HFFc6 (cell line): ENCODE measurements around the gene ENDOV. TPM values are rescaled to one million over a fixed set of nuclear protein-coding genes. Genes with fewer than 3 reads are reported as not detected.

Experiments
- DNase-seq: peaks from one replicate; pipeline ENCODE4 v3.0.0-alpha.2; 2018
- H3K27ac Mint-ChIP-seq: 2 replicates; pipeline ENCODE4 v1.8.0; 2020; ENCODE audit warnings: mild to moderate bottlenecking, mixed read lengths
- H3K27me3 Mint-ChIP-seq: 2 replicates; pipeline ENCODE4 v1.8.0; 2021; ENCODE audit warnings: mild to moderate bottlenecking, moderate library complexity, mixed read lengths; ENCODE audit not compliant: insufficient read depth
- H3K36me3 Mint-ChIP-seq: 2 replicates; pipeline ENCODE4 v1.8.0; 2021; ENCODE audit warnings: low read depth, mixed read lengths
- H3K4me1 Mint-ChIP-seq: 2 replicates; pipeline ENCODE4 v1.8.0; 2020; ENCODE audit warnings: low read depth, mixed read lengths
- H3K4me3 Mint-ChIP-seq: 2 replicates; pipeline ENCODE4 v1.8.0; 2020; ENCODE audit warnings: mild to moderate bottlenecking, moderate library complexity, mixed read lengths
- H3K9me3 Mint-ChIP-seq: 2 replicates; pipeline ENCODE4 v1.8.0; 2020; ENCODE audit warnings: mild to moderate bottlenecking, mixed read lengths
- total RNA-seq, 6 experiments: library from RNA; stranded (reverse); fragmentation: NEBNext Ultra II Directional; extraction: Animal tissue kit (Norgen Biotek cat#: 25700); gene quantifications; 2 replicates in 1 of 6; 3 replicates in 5 of 6; pipeline ENCODE4 v1.2.3, GENCODE V29; 2021
- TF ChIP-seq, protein P1 (sequence below): fragments of 200-600 bp; sonication (generic); IDR thresholded peaks from 2 replicates; pipeline ENCODE4 v1.5.0; 2021; ENCODE audit warnings: antibody characterized with exemption, mild to moderate bottlenecking

ENDOV gene
- total RNA-seq, 6 experiments from 2014 or later: 11.7 to 17.3 (median 13.7) TPM

DNA sequence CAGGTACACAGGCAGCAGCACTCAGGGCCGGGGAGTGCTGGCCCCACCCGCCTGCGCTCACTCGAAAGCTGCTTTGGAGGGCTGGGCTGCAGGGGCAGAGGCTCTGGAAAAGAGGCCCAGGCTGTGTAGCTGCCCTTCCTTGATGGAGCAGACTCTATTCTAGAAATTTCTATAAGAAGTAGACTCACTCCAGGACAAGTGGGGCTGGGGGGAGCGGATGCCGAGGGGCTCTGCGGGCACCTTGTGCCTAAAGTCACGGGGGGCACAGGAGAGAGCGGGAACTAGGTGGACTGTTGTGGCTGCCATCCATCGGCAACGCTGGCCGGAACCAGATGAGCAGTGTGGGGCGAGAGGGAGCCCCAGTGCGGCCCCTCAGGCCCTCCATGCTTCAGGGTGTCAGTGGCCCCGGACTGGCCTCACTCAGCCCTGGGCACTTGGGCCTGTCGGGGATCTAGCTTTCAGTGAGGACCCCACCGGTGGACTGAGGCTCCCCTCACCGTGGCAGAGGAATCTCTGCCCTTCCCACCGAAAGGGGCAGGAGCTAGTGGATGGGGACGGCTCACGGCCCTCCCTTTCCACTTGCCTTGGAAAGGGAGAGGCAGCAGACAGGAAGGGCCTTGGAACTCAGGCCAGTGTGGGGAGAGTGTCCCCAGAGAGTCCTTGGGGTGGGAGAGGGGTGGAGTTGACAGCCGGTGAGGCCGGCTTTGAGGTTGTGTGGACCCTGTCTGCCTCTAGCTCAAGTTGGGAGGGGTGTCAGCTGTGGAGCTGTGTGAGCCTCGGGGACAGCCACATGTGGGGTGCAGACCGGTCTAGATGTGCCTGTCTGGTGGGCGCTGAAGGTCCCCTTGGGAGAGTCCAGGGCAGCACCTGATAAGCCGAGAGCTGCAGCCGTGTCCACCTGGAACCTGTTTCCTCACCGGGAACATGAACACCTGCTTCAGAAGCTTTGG, 16.6 kb downstream of the ENDOV start:
- H3K36me3 Mint-ChIP-seq: 0 out of 2 replicates have a peak, but pooled peaks cover 5% of the 10 kb centered on the region
- no peak overlapping the region for H3K4me3 Mint-ChIP-seq
- no peak for DNase-seq
- peaks cover 5% of the 10 kb centered on the region for H3K27me3 Mint-ChIP-seq
- H3K9me3 Mint-ChIP-seq: no peaks in the 10 kb centered on the region
- no peak overlapping the region for H3K27ac Mint-ChIP-seq
- no peaks in the 10 kb centered on the region for H3K4me1 Mint-ChIP-seq
- TF ChIP-seq, protein P1, sequence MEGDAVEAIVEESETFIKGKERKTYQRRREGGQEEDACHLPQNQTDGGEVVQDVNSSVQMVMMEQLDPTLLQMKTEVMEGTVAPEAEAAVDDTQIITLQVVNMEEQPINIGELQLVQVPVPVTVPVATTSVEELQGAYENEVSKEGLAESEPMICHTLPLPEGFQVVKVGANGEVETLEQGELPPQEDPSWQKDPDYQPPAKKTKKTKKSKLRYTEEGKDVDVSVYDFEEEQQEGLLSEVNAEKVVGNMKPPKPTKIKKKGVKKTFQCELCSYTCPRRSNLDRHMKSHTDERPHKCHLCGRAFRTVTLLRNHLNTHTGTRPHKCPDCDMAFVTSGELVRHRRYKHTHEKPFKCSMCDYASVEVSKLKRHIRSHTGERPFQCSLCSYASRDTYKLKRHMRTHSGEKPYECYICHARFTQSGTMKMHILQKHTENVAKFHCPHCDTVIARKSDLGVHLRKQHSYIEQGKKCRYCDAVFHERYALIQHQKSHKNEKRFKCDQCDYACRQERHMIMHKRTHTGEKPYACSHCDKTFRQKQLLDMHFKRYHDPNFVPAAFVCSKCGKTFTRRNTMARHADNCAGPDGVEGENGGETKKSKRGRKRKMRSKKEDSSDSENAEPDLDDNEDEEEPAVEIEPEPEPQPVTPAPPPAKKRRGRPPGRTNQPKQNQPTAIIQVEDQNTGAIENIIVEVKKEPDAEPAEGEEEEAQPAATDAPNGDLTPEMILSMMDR: no peak

DNA sequence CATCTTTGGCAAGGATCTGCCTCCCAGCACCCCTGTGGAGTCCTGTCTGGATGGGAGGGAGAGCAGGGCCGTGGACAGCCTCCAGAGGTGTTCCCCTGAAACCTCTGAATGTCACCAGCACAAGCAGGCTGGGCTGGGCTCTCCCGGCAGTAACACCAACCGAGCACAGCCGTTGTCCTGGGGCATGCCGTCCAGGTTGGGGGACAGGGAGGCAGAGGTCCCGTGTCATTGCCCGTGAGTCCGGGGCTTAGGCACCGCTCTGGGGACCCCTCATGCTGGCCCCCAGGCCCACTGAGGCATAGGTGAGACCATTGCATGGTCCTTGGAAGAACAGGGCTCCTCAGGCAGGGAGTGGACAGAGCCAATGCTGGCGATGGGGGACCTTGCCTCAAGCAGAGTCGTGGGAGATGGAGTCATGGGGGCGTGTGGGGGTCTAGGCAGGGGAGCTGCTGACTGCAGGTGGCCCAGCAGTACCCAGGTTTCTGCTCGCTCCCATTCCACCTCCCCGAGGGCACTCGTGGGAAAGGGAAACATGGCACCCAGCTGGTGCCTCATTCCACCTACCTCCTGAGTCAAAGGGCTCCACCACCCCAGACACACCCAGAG, 17.5 kb downstream of the ENDOV start:
- 0 out of 2 replicates have a peak, but pooled peaks cover 7% of the 10 kb centered on the region for H3K36me3 Mint-ChIP-seq
- no peak overlapping the region for H3K4me3 Mint-ChIP-seq
- TF ChIP-seq, protein P1: no peak
- no peak overlapping the region for H3K27ac Mint-ChIP-seq
- H3K4me1 Mint-ChIP-seq: no peaks in the 10 kb centered on the region
- no peaks in the 10 kb centered on the region for H3K9me3 Mint-ChIP-seq
- peaks cover 5% of the 10 kb centered on the region for H3K27me3 Mint-ChIP-seq
- DNase-seq: no peak

DNA sequence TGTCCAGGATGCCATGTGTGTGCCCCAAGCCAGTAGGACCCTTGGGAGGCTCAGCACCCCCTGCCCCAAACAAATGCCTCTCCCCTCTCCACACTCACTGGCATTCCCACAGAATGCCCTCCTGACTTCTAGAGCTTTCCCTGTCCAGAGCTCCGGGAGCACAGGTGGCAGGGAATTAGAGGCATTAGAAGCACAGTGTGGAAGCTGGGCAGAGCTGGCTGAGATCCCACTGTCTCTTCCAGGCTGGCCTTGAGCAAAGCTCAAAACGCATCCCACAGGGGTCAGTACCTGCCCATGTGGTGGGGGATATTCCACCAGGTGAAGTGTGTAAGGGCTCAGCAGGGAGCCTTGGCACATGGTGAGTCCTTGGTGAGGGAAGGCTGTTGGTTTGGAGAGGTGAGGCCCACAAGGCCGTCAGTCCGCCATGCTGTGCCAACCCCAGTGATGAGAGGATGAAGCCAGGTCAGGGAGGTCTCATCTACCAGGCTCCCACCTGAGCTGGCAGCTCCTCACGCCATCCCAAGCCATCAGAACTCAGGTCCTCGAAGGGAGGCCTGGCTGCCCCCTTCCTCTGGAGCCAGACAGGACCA, 18.1 kb downstream of the ENDOV start:
- no peak overlapping the region for H3K27ac Mint-ChIP-seq
- no peaks in the 10 kb centered on the region for H3K9me3 Mint-ChIP-seq
- no peaks in the 10 kb centered on the region for H3K4me1 Mint-ChIP-seq
- 0 out of 2 replicates have a peak, but pooled peaks cover 7% of the 10 kb centered on the region for H3K36me3 Mint-ChIP-seq
- DNase-seq: no peak
- H3K4me3 Mint-ChIP-seq: no peak overlapping the region
- H3K27me3 Mint-ChIP-seq: peaks cover 5% of the 10 kb centered on the region
- TF ChIP-seq, protein P1: no peak

DNA sequence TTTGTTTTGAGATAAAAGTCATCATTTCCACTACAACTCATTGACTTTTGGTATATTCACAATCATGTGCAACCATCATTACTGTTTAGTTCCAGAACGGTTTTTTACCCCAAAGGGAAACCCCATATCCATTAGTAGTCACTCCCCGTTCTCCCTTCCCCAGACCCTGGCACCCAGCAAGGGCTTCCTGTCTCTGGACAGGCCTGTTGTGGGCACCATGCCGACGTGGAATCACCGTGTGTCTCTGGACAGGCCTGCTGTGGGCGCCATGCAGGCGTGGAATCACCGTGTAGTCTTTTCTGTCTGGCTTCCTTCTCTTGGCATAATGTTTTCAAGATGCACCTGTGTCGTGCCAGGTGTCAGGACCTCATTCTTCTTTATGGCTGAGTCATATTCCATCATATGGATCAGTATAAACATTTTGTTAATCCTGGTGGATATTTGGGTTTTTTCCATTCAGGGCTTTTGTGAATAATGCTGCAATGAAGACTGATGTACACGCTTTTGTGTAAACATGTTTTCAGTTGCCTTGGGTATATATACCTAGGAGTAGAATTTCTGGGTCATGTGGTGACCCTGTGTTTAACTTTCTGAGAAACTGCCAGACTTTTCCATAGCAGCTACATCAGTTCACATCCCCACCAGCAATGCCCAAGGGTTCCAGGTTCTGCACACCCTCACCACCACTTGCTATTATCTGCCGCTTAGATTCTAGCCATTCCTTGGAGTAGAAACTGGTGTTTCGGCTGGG, 19.1 kb downstream of the ENDOV start:
- H3K27me3 Mint-ChIP-seq: peaks cover 5% of the 10 kb centered on the region
- TF ChIP-seq, protein P1: no peak
- H3K36me3 Mint-ChIP-seq: 0 out of 2 replicates have a peak, but pooled peaks cover 7% of the 10 kb centered on the region
- H3K9me3 Mint-ChIP-seq: no peaks in the 10 kb centered on the region
- no peak overlapping the region for H3K4me3 Mint-ChIP-seq
- DNase-seq: no peak
- no peaks in the 10 kb centered on the region for H3K4me1 Mint-ChIP-seq
- H3K27ac Mint-ChIP-seq: no peak overlapping the region

DNA sequence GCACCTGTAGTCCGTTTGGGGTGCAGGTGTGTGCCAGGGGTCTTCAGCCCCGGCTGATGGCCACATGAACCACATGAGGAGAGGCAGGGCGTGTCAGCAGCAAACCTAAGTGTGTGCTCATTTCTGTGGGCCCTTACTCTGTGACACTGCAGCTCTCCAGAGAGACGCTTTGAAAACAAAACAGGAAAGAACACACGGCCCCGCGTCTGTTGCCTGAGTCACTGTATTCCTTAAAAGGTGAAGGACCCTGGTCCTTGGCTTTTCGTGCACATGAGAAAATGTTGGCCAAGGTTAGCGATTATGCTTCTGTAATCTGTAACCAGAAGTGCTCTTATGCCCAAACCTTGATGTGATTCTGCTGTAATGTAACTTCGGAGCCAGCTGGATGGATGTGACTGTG, 22.6 kb downstream of the ENDOV start:
- H3K27me3 Mint-ChIP-seq: peaks cover 5% of the 10 kb centered on the region

More for the DNA sequence above, 22.6 kb downstream of the ENDOV start:
- H3K36me3 Mint-ChIP-seq: 0 out of 2 replicates have a peak, but pooled peaks cover 7% of the 10 kb centered on the region
- no peaks in the 10 kb centered on the region for H3K4me1 Mint-ChIP-seq
- TF ChIP-seq, protein P1: no peak
- no peak overlapping the region for H3K27ac Mint-ChIP-seq
- no peak overlapping the region for H3K4me3 Mint-ChIP-seq
- DNase-seq: no peak
- H3K9me3 Mint-ChIP-seq: no peaks in the 10 kb centered on the region
